Neuron (in vitro differentiated cells): ENCODE data around the gene CEP43.

Experiments
- H2AFZ ChIP-seq: one replicate; pipeline ENCODE4 v1.6.1; 2013; ENCODE audit warnings: low read depth, mild to moderate bottlenecking, inconsistent platforms, low read length, moderate library complexity
- H3K27me3 ChIP-seq: one replicate; pipeline ENCODE4 v1.6.1; 2013; ENCODE audit warnings: low read length; ENCODE audit not compliant: insufficient read depth
- H3K36me3 ChIP-seq: one replicate; pipeline ENCODE4 v1.6.1; 2013; ENCODE audit warnings: low read length; ENCODE audit not compliant: insufficient read depth
- H3K4me1 ChIP-seq: one replicate; pipeline ENCODE4 v1.6.1; 2013; ENCODE audit warnings: low read length; ENCODE audit not compliant: insufficient read depth
- H3K4me3 ChIP-seq: 2 replicates; pipeline ENCODE4 v1.5.1; 2013; ENCODE audit warnings: mild to moderate bottlenecking, low read length, moderate library complexity
- H3K9me3 ChIP-seq: one replicate; pipeline ENCODE4 v1.6.1; 2013; ENCODE audit warnings: low read length

Gene CEP43

GRCh38 chr6:166957087-166957804 lies 42.0 kb upstream of the CEP43 start:
- H3K4me3 ChIP-seq: peak overlapping the region; percentile 81
- no peaks in the 10 kb centered on the region for H3K27me3 ChIP-seq
- peak overlapping the region; percentile 91 for H2AFZ ChIP-seq
- peaks cover 8% of the 10 kb centered on the region for H3K4me1 ChIP-seq
- H3K9me3 ChIP-seq: no peaks in the 10 kb centered on the region
- H3K36me3 ChIP-seq: no peaks in the 10 kb centered on the region

DNA sequence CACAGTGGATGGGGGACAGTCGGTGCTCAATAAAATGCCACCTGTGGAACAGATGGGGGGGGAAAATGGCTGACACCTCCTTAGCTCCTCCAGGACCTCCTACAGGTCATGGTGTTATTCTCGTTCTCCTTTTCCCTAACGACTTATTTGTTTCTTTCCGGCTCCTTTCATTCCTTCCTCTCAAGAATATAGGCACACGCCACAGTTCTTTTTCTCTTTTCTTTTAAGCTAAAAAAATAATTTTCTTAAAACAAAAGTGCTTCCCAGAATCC lies 41.5 kb upstream of the CEP43 start:
- H3K36me3 ChIP-seq: no peaks in the 10 kb centered on the region
- H3K4me1 ChIP-seq: peaks cover 8% of the 10 kb centered on the region
- no peak overlapping the region for H3K4me3 ChIP-seq
- no peaks in the 10 kb centered on the region for H3K27me3 ChIP-seq
- no peaks in the 10 kb centered on the region for H3K9me3 ChIP-seq
- no peak overlapping the region for H2AFZ ChIP-seq

- Histone ChIP-seq H2AFZ (no peak overlapping the region), H3K9me3 (no peaks in the 10 kb centered on the region), H3K36me3 (no peaks in the 10 kb centered on the region), H3K4me3 (no peak overlapping the region), H3K27me3 (no peaks in the 10 kb centered on the region), H3K4me1 (peaks cover 8% of the 10 kb centered on the region)
Measured at GRCh38 chr6:166958926-166959861, 40.0 kb upstream of the CEP43 start.

GRCh38 chr6:166959911-166960608 lies 39.1 kb upstream of the CEP43 start:
- Histone ChIP-seq H3K4me1 (peaks cover 7% of the 10 kb centered on the region), H3K36me3 (no peaks in the 10 kb centered on the region), H3K9me3 (no peaks in the 10 kb centered on the region), H3K27me3 (no peaks in the 10 kb centered on the region), H2AFZ (no peak overlapping the region), H3K4me3 (no peak overlapping the region)

GRCh38 chr6:166960609-166960978 lies 38.6 kb upstream of the CEP43 start:
- H3K27me3 ChIP-seq: no peaks in the 10 kb centered on the region
- H3K36me3 ChIP-seq: no peaks in the 10 kb centered on the region
- peaks cover 2% of the 10 kb centered on the region for H3K4me1 ChIP-seq
- H3K4me3 ChIP-seq: no peak overlapping the region
- no peak overlapping the region for H2AFZ ChIP-seq
- H3K9me3 ChIP-seq: no peaks in the 10 kb centered on the region

GRCh38 chr6:166966268-166966667 lies 32.9 kb upstream of the CEP43 start:
- H3K27me3 ChIP-seq: no peaks in the 10 kb centered on the region
- no peak overlapping the region for H2AFZ ChIP-seq
- peaks cover 2% of the 10 kb centered on the region for H3K9me3 ChIP-seq
- H3K4me3 ChIP-seq: no peak overlapping the region
- H3K36me3 ChIP-seq: no peaks in the 10 kb centered on the region
- no peaks in the 10 kb centered on the region for H3K4me1 ChIP-seq

DNA sequence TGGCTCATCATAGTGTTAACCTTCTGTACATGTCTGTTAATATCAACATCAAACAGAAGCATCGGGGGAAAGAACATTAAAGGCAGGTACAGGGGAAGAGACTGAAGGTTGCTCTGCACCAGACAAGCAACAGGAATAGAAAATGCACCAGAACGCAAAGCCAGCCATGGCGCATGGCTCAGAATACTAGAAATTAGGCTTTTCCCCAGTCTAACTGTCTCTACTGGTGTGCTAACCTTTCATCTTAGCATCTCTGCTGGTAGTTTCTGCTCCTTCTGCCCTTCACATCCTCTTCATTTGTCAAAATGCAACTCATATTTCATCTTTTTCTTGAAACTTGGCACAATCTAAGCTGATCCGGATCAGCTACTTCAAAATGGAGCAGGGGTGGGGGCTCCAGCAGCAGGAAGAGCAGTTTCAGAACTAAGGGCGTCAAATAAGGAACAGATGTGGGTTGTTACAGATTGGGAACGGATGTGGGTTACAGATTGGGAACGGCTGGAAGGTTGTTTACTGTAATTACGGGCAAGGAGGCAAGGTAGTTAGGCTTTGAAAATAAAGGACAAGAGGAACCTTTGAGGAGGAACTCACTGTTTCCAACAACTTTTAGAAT lies 29.7 kb upstream of the CEP43 start:
- peaks cover 2% of the 10 kb centered on the region for H3K9me3 ChIP-seq
- H3K27me3 ChIP-seq: no peaks in the 10 kb centered on the region
- H3K4me1 ChIP-seq: no peaks in the 10 kb centered on the region
- H3K36me3 ChIP-seq: no peaks in the 10 kb centered on the region
- no peak overlapping the region for H2AFZ ChIP-seq
- no peak overlapping the region for H3K4me3 ChIP-seq

DNA sequence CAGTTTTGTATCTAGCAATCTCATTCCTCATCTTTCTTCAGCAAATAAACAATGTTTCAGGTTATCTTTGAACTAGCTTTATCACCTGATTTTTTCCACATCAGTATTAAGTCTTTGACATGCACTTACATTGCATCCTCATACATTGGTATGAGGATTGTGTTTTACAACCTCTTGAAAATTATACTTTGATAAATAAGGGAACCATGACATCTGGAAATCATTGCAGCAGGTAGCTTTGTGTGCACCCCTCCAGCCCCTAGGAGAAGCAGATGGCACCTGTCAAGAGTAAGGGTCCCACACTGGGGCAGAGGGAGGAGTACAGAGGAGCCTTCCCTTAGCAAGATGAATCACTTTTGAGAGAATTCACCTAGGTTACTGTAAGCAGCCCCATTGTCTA lies 29.1 kb upstream of the CEP43 start:
- H2AFZ ChIP-seq: no peak overlapping the region
- H3K27me3 ChIP-seq: no peaks in the 10 kb centered on the region
- no peaks in the 10 kb centered on the region for H3K4me1 ChIP-seq
- peaks cover 2% of the 10 kb centered on the region for H3K9me3 ChIP-seq
- H3K4me3 ChIP-seq: no peak overlapping the region
- H3K36me3 ChIP-seq: no peaks in the 10 kb centered on the region

DNA sequence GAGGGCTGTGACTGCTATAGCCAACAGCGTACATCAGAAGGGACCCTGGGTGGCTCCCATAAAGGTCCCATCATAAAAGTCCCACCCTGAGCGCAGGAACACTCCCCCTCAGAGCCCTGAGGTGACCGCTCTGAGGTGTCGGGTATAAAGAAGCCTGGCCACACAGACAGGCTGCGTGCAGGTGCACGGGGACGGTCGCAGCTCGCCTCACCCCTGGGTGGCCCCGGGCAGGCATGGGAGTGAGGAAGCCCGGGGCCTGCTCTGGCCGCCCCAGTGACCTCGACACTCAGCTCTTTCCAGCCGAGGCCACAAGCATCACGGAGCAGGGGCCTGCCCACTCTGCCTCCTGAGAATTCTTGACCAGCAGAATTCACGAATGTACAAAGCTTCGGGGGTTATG lies 28.4 kb upstream of the CEP43 start:
- Histone ChIP-seq H3K4me1 (no peaks in the 10 kb centered on the region), H3K4me3 (no peak overlapping the region), H2AFZ (no peak overlapping the region), H3K9me3 (peaks cover 2% of the 10 kb centered on the region), H3K36me3 (no peaks in the 10 kb centered on the region), H3K27me3 (no peaks in the 10 kb centered on the region)

GRCh38 chr6:166971271-166971670 lies 27.9 kb upstream of the CEP43 start:
- Histone ChIP-seq H3K9me3 (peaks cover 5% of the 10 kb centered on the region), H2AFZ (no peak overlapping the region), H3K36me3 (no peaks in the 10 kb centered on the region), H3K27me3 (no peaks in the 10 kb centered on the region), H3K4me3 (no peak overlapping the region), H3K4me1 (no peaks in the 10 kb centered on the region)

GRCh38 chr6:166972101-166972500 lies 27.1 kb upstream of the CEP43 start:
- H3K4me3 ChIP-seq: no peak overlapping the region
- H3K4me1 ChIP-seq: no peaks in the 10 kb centered on the region
- no peak overlapping the region for H2AFZ ChIP-seq
- H3K36me3 ChIP-seq: no peaks in the 10 kb centered on the region
- H3K27me3 ChIP-seq: no peaks in the 10 kb centered on the region
- peaks cover 8% of the 10 kb centered on the region for H3K9me3 ChIP-seq

- Histone ChIP-seq H3K4me1 (no peaks in the 10 kb centered on the region), H3K27me3 (no peaks in the 10 kb centered on the region), H3K9me3 (peaks cover 6% of the 10 kb centered on the region), H3K4me3 (no peak overlapping the region), H2AFZ (no peak overlapping the region), H3K36me3 (peaks cover 8% of the 10 kb centered on the region)
Measured at GRCh38 chr6:166976636-166977035, 22.6 kb upstream of the CEP43 start.
